Measurements from ENCODE around the gene CCDC102B.
A peak's percentile ranks its signal among the peaks of the same experiment; 100 is the strongest.
"Not testable (repeated sequence)": the region's sequence is repeated elsewhere in the genome, so short reads cannot be mapped to it uniquely, and the experiment has no call there.

Gene CCDC102B

DNA sequence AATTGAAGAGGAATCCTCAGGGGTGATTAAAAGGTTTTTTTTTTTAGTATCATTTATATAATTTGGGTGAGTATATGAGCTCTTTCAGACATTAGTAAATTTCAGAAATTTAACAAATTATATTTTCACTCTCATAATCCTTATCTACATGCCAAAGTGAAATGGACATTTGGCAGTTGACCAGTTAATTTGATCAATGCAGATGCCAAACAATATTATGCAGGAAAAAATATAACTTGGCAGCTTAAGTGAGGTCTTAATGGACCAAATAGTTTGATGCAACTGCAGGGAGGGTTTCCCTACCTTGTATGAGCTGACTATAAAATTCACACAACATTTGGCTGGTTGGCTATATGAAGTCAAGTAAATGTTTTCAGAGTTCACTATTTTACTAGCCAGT, 185.2 kb downstream of the CCDC102B start:
- no peak for DNase-seq

DNA sequence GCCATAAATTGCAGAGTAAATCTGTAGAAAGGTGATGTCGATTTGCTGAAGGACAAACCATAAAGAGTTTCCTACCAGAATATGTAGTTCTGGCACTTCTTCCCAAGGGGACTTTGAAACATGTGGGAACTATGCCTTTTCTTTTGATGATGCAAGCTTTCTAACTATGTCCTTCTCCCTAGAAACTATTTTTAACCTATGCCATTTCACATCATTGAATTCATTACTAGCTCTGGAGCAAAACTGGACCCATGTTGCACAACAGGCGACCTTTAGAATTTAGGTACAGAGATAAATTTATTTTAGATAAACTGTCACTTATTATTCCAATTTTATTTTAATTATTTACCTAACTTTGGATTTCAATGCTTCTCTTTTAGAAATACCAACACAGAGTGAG, 186.5 kb downstream of the CCDC102B start:
- DNase-seq: no peak

DNA sequence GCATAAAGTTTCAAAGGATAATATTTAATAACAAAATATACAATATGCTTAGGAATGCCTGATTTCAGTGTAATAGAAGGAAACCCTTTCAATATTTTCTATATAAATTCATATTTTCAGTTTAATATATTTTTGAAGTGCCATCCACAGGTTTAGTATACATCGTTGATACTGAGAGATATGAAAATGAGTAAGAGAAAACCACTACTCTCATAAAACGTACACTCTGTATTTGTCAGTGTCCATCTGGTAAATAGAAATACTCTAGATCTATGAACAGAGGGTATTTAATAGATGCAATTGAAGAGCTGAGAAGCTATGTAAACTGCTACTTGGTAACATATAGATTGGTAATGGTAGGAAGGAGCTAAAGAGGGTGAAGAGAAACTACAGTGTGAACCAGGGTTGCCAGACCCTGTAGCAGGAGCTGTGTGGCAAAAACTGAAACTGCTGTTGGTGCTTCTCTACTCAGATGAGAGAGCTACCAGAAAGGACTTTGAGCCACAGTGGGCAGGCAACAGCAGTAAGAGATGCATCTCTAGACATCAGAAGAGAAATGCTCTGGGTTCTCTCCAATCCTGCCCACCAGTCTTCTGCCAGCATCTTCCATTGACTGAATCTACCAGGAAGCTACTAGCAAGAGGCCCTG, 187.4 kb downstream of the CCDC102B start:
- DNase-seq: no peak

DNA sequence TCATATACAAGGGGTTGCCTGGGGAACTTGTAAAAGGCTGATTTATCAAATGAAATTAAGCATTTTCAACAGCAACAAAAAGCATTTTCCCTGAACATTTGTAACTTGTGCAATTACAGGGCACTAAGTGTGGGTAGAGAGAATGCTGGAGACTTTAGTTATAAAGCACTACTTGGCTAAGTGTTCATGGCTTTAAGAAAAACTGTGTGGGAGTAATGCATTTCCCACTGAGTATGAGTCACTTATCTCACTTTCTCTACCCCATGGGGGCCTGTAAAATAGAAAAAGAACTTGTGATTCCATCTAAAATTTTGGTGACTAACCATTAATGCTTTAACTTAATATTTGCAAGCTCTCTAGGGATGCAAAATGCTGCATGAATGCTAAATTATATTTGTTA, 193.4 kb downstream of the CCDC102B start:
- DNase-seq: peak; percentile 4

DNA sequence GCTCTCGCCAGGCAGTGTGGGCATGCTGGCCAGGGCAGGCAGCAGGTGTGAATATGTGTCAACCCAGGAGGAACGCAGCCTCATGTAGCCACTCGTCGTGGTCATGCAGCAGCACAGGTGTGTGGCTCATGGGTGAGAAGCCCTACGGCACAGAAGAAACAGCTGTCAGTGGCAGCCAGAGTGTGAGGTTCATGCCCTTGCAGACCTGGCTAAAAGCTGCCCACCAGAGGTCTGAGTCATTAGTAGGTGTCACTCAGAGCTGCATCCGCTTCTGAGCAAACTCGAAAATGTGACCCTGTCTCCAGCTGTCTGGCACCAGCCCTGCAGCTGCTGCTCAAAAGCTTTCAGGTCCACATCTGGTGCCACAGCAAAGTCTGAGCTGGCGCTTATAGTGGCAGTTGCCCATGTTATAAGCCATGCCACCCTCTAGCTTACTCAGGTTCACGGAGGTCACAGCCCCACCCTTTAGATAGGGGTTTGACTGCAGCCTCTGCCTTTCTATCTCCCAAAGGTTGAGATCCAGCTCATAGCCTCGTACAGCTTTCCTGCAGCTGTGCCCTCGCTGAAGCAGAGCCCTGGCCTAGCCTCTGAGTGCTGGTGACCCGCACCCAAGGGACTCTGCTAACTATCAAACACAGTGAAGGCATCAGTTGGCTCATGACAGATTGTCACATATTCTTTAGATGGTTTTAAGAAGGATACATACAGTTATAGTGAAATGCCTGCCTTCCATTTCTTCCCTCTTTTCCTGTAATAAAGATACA, 195.0 kb downstream of the CCDC102B start:
- DNase-seq: no peak

DNA sequence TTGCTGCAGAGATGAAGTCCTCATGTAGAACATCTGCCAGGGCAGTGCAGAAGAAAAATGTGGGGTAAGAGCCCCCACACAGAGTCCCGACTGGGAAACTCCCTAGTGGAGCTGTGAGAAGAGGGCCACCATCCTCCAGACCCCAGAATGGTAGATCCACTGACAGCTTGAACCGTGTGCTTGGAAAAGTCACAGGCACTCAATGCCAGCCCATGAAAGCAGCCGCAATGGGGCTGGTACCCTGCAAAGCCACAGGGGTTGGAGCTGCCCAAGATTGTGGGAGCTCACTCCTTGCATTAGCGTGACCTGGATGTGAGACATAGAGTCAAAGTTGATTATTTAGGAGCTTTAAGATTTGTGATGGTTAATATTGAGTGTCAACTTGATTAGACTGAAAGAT, 197.8 kb downstream of the CCDC102B start:
- no peak for DNase-seq

DNA sequence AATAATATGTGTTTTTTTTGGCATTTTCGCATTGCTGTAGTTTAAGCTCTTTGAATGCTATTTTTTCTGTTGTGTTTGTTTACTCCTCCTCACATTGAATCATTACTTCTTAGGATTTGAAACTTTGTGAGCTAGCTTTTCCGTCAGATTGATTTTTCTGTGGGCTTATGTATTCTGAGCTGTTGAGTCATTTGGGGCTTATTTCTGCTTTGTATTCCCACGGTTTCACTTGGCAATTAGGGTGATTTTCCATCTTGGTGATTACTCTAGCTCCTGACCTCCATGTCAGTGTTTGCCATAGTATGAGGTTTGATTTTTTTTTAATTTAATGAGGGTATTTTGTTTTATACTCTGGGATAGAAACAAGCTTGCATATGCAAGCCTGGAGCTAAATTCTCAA, 200.0 kb downstream of the CCDC102B start:
- DNase-seq: no peak

DNA sequence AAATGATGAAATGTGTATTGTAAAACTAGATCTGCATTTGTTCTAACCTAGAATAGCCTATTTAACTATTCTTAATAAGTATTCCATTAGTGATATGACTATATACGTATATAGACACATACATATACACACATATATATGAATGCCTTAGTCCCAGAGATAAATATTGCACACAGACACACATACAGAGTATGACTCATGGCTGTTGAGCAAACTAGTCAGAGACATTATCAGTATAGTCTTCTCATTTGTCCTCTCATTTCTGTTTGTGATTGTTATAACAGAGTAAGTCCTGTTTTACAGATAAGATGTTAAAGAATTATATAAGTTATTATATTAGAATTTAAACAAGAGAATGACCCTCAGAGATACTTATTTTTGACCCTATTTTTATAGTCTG, 202.5 kb downstream of the CCDC102B start:
- no peak for DNase-seq

DNA sequence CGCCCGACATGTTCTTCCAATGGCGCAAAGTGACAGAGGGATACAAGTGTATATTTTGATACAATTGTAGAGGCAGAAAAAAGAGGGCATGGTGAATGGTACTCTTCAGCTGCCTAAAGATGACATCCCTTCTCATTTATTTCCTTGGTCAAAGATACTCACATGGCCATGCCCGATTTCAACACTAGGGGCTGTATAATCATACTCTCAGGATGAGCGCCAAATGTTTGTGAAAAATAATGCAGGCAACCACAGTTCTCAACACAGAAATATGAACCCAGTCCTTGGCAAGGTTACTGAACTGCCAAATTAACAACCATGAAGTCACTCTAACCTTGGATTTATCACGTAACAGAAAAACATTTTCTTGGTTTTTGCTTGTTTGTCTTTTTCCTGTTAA, 204.4 kb downstream of the CCDC102B start:
- DNase-seq: no peak

DNA sequence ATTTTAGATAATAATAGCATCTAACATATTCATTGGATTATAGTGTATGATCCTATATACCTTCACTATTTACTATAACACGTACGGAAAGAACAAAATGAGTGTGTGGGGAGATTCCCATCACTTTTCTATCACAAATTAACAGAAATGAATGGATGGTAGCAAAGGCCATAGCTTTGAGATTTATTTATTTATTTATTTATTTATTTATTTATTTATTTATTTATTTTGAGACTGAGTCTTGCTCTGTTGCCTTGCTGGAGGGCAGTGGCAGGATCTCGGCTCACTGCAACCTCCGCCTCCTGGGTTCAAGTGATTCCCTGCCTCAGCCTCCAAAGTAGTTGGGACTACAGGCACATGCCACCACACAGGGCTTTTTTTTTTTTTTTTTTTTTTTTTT, 208.3 kb downstream of the CCDC102B start:
- DNase-seq: not testable (repeated sequence)

DNA sequence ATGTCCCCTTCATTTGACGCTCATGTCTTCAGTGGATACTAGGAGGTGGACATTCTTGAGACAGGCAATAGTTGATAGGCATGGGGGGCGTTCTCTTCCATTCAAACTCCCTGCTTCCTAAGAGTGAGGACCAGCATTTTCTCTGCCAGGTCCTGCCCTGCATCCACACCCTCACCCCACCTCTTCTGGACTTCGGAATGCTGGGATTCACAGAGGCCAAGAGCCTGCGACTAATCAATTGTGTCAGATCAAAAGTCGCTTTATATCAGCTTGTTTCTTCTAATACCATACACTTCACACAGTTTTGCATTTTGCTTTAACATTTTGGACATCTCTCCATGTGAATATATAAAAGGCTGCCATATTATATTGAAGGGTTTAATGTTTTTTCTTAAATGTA, 210.7 kb downstream of the CCDC102B start:
- no peak for DNase-seq

DNA sequence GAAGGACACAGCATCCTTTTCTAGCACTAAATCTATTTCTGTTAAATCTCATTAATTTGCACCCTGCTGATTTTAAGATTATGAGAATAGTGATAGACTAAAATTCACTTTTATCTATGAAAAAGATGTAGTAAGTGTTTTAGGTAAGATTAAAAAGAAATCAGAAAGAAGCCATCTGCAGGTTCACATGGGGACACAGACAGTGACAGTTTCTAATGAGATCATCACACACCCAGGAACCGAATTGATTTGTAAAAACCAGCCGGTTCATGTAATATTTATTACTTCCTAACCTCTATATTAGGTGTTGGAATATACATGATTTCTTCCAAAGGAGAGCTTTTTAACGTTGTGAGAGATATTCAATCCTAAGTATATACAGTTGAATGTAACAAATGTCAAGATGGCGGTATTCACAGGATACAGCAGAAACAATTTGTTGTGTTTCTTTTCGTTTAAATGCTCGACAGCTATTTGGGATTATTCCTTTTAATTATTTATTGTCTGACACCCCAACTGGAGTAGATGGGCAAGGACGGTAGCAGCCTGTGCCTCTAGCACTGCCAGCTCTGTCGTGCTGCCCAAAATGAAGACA, 223.4 kb downstream of the CCDC102B start:
- DNase-seq: no peak

DNA sequence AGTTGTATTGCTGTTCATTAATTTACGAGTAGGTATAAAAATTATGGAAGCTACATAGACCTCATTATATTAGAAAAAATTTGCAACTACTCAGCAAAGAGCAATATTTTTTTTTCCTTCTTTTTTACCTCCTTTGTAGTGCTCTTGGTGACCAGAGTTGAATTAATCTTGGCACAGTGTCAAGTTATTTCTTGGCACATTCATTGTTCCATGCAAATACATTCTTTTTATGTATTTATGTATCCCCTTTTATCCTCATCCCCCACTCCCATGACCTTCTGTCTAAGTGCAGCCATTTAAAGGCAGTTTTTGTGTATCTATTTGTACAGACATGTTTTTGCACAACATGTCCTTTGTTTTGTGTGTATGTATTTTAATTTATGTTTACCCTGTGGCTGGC, 224.5 kb downstream of the CCDC102B start:
- no peak for DNase-seq

DNA sequence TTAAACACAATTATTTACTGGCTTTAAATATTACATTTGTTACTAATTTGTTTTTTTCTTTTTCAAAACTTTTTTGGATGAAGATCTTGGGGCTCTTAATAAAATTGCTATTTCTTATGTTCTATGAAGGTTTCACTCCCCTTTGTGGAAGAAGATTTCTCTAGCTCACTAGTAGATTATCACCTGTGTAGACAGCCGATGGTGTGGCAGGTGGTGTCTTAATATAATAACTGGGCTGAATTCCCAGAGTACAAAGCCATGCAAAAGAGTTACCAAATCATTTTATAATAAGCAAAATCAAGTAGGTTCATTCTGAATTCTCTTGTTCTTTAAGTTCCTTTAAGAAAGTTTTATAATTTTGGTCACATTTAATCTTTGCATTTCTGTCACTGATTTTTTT, 233.7 kb downstream of the CCDC102B start:
- DNase-seq: no peak

DNA sequence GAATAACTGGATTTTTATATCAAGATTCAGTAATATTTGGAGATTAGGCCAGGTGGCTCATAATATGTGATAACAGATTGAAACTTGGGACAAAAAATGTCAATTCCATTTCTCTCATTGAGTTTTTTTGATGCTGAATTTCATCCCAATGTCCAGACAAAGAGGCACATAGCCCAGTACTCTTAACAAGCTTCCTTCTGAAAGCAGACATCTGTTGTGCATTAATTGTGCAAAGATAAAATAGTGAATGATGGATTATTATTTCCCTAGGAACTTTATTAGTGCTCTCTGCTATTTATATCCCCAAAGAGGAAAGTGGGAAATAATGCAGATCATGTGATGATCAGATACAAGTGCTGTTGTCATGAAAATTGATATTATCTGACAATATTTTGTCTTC, 234.1 kb downstream of the CCDC102B start:
- DNase-seq: no peak

DNA sequence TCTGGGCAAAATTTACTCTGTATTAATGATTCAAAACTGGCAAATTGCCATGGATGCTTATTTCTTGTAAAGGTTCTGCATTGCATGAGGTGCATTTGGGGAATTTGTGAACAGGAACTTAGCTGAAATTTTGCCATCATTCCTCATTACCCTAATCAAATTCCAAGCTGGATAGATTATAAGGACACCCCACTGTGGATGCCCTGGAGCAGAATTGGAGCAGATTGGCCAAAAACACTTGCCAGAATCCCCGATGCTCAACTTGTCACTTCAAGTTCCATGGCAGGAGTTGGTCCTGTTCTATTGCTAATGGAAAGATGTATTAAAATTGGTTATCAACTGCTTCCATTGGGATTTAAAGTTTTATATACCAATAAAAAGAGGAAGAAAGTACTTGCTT, 237.9 kb downstream of the CCDC102B start:
- no peak for DNase-seq

DNA sequence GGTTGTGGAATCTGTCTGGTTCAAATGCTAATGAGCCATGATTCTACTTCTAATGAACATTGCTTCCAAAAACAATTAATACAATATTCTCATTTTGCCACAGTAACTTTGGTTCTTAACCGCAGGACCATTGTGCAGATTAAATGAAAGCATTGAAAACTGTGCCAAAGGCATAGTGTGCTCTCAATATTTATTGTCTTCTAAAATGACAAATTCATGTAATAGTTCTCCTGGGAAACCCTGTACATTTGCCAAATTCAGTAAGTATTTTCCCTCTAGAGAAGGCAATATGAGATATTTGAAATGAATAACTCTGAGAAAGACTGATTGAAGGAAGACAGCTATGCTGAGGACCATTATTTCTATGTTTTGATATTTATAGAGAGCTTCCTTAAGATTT, 246.3 kb downstream of the CCDC102B start:
- DNase-seq: no peak

DNA sequence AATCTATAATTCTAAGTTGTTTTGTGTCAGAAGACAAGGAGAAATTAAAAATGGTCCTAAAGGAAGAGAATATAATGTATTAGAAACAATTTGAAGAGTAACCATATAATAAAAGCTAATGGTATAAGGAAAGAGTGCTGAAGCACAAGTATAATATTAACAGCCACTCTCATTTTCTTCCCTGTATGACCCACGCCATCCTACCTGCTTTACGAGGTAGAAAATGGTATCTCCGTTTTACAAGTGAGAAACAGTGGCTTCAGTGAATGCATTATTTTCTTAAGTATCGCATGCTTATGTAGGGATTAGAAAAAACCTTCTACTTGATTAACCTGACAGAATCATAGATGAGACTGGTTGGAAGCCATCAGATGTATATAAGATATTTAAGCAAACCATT, 266.2 kb downstream of the CCDC102B start:
- no peak for DNase-seq

DNA sequence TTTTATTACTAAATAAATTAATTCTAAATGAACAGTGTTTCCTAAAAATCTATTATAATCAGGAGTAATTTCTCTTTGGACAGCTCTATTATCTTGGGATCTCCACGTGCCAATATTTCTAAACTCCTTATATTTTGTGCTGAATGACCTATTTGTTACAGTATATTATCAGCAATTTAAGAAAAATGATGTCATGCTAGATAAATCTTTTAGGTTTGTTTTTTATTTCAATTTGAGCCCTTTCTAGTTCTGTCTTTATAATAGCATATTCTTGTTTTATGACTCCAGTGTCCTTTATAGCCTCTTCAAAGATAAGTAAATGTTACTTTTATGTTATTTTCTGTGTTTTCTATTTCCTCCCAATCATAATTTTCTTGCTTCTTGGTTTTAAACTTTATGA, 269.2 kb downstream of the CCDC102B start:
- no peak for DNase-seq

DNA sequence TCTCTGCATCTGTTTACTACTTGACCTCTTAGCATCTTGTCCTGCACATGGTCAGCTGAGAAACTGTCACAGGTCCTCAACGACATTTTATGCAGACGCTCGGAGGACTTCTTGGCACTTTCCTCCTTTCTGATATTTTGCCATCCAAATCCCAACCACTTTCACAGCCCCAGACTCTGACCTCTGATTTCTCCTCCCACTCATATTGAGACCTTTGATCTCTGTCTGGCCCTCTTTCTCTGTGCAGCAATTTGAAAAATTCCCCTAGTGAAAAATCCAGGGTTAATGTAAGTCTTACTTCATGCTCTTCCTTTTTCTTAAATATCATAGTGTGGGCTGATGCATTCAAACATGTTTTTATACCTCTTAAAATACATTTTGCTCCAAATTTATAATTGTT, 273.8 kb downstream of the CCDC102B start:
- no peak for DNase-seq

DNA sequence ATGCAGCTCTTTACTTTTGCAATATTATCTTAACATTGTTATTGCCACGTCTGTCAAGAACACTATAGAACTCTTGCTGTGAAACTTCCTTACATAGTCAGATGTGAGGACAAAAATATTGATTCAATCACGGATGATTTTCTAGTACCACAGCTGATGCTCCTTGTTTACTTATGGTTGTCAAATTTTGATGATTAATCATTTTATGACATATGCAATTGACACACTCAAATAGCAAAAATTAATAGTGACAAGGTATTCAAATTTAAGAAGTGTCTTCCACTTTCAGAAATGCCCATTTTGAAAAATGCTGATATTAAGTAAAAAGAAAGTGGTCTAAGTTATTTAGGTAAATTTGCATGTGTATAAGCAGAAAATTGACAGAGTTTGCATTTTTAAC, 284.0 kb downstream of the CCDC102B start:
- DNase-seq: no peak

DNA sequence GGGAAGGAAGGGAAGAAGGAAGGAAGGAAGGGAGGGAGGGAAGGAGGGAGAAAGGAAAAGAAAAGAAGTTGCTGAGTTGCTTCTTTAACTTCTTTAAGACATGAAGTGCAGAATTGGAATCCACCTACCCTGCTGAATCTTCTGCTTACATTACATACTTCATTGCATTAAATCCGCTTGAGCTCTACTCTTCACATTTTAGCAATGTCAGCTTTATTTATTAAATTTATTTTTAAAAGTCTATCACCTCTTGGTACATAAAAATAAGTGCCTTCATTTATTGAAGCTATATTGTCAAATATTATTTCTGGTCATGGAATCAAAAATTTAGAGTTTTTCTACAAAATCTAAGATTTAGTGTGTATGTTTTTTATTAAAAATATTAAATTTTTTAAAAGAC, 284.6 kb downstream of the CCDC102B start:
- DNase-seq: no peak

DNA sequence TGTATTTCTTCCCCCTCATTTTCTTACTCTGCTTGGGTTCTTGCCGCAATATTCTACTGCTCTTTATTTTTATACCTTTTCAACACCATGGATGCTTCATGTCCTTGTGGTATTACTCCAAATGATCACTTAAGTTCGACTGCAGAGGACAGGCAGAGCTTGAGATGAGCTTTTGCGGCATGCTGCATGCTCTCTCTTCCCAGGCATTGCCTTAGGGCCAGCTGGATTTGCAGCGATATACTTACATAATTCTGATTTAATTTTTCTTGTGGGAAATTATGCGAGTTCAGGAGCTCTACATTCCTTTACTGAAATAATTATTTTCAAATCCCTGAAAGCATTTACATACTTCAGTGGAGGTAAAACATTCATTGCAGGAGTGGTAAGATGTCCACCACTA, 288.1 kb downstream of the CCDC102B start:
- no peak for DNase-seq

DNA sequence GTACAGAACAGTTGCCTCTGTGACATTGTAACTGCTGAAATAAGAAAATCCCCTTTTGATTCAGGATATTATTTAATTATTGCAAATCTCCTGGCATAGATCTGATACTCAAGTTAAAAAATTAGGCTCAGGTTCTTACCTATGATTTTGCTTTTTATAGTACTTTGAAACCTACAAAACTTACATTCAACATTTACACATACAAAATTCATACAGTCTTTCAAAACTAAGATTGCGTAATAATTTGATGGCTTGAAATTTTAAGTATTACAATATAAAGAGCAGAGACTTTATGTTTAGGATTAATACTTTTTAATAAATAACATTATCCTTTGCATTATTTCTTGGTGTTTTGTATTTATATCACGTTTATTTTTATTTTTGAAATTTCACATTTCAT, 291.1 kb downstream of the CCDC102B start:
- no peak for DNase-seq

DNA sequence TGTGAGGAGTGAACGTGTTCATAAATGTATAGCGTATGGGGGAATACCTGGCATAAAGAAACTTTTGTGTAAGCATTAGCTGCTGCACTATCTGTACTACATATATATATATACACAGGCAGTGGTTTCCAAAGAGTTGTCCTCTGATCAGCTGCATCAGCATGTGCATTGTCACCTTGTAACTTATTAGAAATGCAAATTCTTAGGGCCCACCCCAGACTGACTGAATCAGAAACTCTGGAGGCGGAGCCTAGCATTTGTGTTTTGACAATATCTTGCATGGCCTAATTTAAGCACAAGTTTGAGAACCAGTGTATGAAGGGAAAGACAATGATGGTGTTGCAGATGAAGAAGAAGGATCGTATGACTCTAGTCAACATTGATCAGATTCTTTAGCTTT, 299.5 kb downstream of the CCDC102B start:
- no peak for DNase-seq

Measured in suppressor macrophage treated with lipopolysaccharide for 4 hours (primary cell).